ENCODE results near the gene CSNK2A1.
"Not testable (repeated sequence)": the region's sequence is repeated elsewhere in the genome, so short reads cannot be mapped to it uniquely, and the experiment has no call there.

CSNK2A1 gene
- 134 to 146 reads per million in 2 donors for total RNA-seq

DNA sequence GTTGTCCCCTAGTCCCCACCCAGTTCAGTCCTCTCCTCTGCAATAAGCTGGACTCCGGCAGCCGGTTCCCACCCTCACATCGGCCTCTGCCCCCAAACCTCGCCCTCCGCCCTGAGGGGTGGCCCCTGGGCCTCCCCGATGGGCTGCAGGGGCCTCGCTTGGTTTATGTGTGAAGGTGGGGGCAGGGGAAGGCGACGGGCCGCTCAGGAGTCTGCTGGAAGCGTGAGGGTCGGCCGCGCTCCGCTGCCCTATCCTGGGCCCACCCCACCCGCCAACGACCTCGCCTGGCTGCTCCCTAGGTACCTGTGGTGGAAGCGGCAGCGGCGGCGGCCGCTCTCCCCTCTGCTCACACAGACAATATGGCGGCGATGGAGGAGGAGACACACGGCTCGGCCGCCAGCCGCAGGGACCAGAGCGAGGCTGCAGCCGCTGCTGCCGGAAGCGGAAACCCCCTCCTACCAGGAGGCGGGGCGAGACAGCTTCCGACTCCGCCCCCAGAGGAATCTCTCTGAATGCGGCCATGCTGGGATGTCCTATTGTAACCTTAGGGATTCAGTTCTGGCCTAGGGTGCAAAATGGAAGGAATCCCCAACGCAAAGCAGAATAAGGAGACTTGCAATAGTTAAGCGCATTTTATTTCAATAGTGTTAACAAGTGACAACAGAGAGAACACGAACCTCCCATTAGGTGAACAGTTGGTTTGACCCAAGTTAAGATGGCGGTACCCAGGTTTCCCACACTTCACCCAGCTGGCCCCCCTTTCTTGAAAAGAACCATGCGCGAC, at the start of gene CSNK2A1:
Gene CSNK2A1, minus strand, starts transcription at position 422 of the 784 bp plus-strand sequence. CDS start 35,239 bp downstream, outside the sequence.
- peak; percentile 88 for DNase-seq

GRCh38 chr20:592506-592905, 48.9 kb upstream of the CSNK2A1 start:
- DNase-seq, result no peak

GRCh38 chr20:591941-592340, 48.4 kb upstream of the CSNK2A1 start:
- no peak for DNase-seq

- no peak for DNase-seq
Measured at GRCh38 chr20:588932-589672, 45.5 kb upstream of the CSNK2A1 start.

- no peak for DNase-seq
Measured at GRCh38 chr20:588476-588875, 44.9 kb upstream of the CSNK2A1 start.

GRCh38 chr20:584971-585301, 41.3 kb upstream of the CSNK2A1 start:
- DNase-seq, result no peak

DNA sequence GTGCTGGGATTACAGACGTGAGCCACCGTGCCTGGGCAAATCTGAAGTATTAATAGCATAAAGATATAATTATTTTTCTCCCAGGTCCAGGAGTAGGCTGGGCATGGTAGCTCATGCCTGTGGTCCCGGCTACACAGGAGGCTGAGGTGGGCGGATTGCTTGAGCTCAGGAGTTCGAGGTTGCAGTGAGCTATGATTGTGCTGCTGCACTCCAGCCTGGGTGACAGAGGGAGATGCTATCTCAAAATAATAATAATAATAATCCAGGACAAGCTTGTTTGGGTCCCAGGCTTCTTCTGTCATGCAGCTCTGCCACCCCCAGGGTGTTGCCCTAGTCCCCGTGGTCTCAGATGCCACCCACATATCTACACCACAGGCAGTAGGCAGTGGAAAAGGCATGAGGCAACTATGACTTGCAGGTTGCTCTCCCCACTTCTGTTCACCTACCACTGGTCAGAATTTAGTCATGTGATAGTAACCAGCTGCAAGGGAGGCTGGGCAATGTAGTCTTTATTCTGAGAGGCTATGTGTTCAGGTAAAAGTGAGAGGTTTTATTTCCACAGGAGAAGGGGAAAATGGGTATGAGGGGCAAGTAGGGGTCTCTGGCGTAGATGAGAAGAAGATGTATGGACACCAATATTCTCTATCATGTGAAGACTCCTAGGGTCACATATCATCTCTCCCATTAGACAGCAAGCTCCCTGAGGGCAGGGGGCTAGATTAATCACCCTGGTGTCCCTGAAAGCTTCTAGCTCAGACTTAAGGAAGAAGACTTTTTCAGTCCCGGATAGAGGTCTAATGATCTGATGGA, 40.8 kb upstream of the CSNK2A1 start:
- no peak for DNase-seq

GRCh38 chr20:582204-582603, 38.6 kb upstream of the CSNK2A1 start:
- DNase-seq, result no peak

GRCh38 chr20:578940-579690, 35.5 kb upstream of the CSNK2A1 start:
- not testable (repeated sequence) for DNase-seq

DNA sequence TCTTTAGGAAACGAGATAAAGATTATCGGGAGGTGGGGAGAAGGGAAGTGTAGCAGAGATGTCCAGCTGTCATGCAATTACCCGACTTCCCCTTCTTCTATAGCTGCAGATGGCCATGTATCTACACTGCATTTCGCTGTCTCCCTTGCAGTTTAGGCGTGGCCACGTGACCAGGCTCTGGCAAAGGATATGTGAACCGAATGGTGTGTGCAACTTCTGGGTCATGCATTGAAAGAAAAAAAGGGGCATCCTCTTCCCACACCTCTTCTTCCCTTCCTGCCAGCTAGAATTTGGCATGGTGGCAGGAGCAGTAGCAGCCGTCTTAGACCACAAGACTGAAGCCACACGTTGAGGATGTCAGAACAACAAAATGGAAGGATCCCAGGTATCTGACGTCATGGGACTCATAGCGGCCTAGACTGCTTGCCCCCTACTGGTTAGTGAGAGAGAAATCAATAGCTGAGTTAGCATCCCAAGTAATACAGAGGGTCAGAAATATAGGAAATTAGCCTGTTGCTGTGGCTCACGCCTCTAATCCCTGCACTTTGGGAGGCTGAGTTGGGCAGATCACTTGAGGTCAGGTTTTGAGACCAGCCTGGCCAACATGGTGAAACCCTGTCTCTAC, 33.7 kb upstream of the CSNK2A1 start:
- DNase-seq, result no peak

- no peak for DNase-seq
Measured at GRCh38 chr20:576156-576555, 32.6 kb upstream of the CSNK2A1 start.

DNA sequence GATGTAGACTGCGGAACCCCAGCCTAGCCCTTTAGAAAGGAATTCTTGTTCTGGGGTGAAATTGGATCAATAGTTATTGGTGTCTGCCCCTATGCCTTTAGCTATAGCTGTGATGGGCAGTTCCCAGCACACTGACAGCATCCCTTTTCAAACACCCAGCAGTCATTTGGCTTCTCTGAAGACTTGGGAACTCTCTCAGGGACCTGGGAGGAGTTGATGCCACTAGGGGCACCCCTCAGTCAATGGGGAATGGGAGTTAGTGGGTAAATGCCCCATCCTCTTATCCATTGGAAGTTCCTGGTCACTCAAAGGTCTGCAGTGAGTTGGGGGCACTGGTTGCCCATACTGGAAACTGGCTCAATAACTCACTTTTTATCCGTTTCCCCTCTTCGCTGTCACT, 31.6 kb upstream of the CSNK2A1 start:
- DNase-seq, result no peak

- DNase-seq, result no peak
Measured at GRCh38 chr20:574297-574942, 30.8 kb upstream of the CSNK2A1 start.

GRCh38 chr20:573414-574296, 30.1 kb upstream of the CSNK2A1 start:
- no peak for DNase-seq

GRCh38 chr20:572727-573126, 29.1 kb upstream of the CSNK2A1 start:
- no peak for DNase-seq

DNA sequence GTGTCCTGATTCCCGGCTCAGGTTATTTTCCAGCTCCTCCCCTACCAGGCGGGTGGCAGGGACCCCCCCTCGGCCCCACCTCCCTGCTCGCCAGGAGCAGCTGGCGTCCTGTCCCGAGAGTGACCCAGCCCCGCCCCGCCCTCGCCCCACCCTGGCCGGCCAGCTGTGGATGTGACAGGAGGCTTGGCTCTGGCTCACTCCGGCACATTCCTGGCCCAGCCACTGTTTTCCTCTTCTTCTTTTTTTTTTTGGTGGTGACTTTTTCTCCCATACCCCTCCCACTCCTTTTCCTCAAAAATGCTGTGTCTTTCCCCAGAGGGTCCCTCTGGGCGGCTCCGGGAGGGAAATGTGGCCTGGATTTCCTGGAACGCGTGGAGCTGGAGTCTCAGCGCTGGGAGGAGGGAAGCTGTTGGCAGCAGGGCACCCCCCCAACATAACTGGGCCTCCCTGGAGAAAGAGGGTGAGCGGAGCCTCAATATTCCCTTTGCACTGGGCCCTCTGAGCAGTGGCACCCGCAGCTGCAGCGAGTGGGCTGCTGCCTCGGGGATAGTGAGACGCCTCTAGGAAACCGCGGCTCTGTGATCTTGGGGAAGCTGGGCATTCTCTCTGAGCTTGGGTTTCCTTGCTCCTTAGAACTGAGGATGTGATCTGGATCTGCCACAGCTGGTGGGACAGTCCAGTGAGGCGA, 28.3 kb upstream of the CSNK2A1 start:
- no peak for DNase-seq

DNA sequence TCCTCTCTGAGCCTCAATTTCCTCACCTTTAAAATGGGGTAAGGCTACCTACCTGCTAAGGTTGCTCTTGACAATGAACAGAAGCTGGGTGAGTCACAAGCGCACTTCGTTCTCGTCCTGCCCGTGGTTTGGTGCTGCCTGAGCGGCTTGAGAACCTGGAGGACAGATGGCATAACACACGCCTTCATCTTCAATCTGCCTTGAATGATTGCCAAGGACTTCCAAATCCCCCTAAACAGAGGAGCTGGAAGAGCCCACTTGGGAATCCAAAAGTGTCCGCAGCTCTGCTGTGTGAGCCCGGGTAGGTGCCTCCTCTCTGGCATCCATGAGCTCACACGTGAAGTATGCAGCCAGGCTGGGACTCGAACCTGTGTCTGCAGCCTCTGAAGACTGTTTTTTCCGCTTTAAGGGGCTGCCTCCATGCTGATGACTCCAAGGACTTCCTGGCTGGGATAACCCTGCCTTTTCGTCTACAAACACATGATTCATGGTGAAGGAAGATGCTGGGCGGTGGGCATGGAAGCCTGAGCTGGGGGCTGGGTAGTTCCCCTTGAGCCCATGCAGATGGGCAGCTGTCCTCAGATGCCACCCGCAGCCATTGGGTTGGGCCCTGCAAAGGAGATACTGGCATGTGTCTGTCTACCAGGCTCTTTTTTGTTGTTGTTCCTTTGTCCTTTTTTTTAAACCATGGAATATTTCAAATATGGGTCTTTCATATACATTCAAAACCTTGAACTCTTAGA, 25.3 kb upstream of the CSNK2A1 start:
- no peak for DNase-seq

- no peak for DNase-seq
Measured at GRCh38 chr20:568097-568652, 24.6 kb upstream of the CSNK2A1 start.

- DNase-seq, result no peak
Measured at GRCh38 chr20:564192-564591, 20.6 kb upstream of the CSNK2A1 start.
